Adrenal gland (tissue), 12 donors: Measurements from ENCODE around the gene COL4A5. TPM values are rescaled to one million over a fixed set of nuclear protein-coding genes. Genes with fewer than 3 reads are reported as not detected.

Experiments
- DNase-seq, 7 donors: peaks; one replicate each; pipeline ENCODE4 v3.0.0-alpha.2; 2019 to 2020
- H3K27ac ChIP-seq, 5 donors: fragments of 200-600 bp; sonication (generic) in 4 of 5; 1 replicate in 3 of 5; 2 replicates in 2 of 5; pipeline versions ENCODE4 v1.5.1 to v1.8.0; 2016 to 2020; ENCODE audit warnings: mild to moderate bottlenecking in 1 of 5
- H3K27me3 ChIP-seq: fragments of 200-600 bp; 2 replicates; pipeline ENCODE4 v1.8.0; 2021
- H3K36me3 ChIP-seq, 2 donors: fragments of 200-600 bp; replicated peaks in 1 of 2; 1 replicate in 1 of 2; 2 replicates in 1 of 2; pipeline versions ENCODE4 v1.5.1 to v1.8.0; 2018 to 2022
- H3K4me1 ChIP-seq, 2 donors: fragments of 200-600 bp; replicated peaks in 1 of 2; 1 replicate in 1 of 2; 2 replicates in 1 of 2; pipeline versions ENCODE4 v1.5.1 to v1.8.0; 2018 to 2021
- H3K4me3 ChIP-seq, 4 donors: fragments of 200-600 bp; sonication (generic) in 3 of 4; one replicate each; pipeline ENCODE4 v1.5.1; 2016 to 2018
- H3K9me3 ChIP-seq, 3 donors: fragments of 200-600 bp; sonication (generic) in 1 of 3; replicated peaks in 1 of 3; 1 replicate in 2 of 3; 2 replicates in 1 of 3; pipeline versions ENCODE4 v1.5.1 to v1.8.0; 2016 to 2021
- POLR2A ChIP-seq, 2 donors: fragments of 450-650 bp; IDR thresholded peaks; one replicate each; pipeline ENCODE4 v1.6.1; 2017; ENCODE audit warnings: antibody characterized with exemption in 2 of 2, mild to moderate bottlenecking in 2 of 2, moderate library complexity in 1 of 2
- WGBS, 4 donors: extraction: QIAGEN DNeasy Blood & Tissue Kit in 2 of 4; methylation state at CpG; one replicate each; pipeline versions ENCODE4 v1.1.5 to v1.1.7; 2013 to 2017; 5-methylcytosine and 5-hydroxymethylcytosine counted together
- intact Hi-C, 2 donors: fragments of 100-400 bp; cut with DNase I; formaldehyde crosslinking; loops; one replicate each; pipeline versions ENCODE4 v1.14.1 to v1.15.0; 2022 to 2023
- polyA plus RNA-seq, 3 donors: library from polyadenylated mRNA; stranded (reverse); fragments of 200-250 nt in 2 of 3; fragments of 350-450 nt in 1 of 3; fragmentation: Illumina TruSeq in 1 of 3; extraction: RNeasy Lipid Tissue Mini Kit (QIAGEN cat#74804) in 1 of 3; gene quantifications; one replicate each; pipeline ENCODE4 v1.2.3, GENCODE V29; 2013 to 2014
- total RNA-seq, 9 donors: library from RNA; depleted of rRNA in 4 of 9; stranded (reverse); fragments of >200 nt in 4 of 9; fragments of 120-200 nt in 1 of 9; fragmentation: NEBNext Ultra II Directional in 1 of 9; extraction: Animal tissue kit (Norgen Biotek cat#: 25700) in 1 of 9; gene quantifications; one replicate each; pipeline versions ENCODE4 v1.1.0 to v1.2.4, GENCODE V29; 2013 to 2023
- TF ChIP-seq, protein P1 (sequence below), 6 experiments: fragments of 450-650 bp in 4 of 6; fragments of 200-600 bp in 2 of 6; sonication (generic) in 1 of 6; IDR thresholded peaks; 1 replicate in 5 of 6; 2 replicates in 1 of 6; pipeline versions ENCODE4 v1.5.1 to v1.8.0; 2016 to 2021; ENCODE audit warnings: antibody characterized with exemption in 6 of 6, mild to moderate bottlenecking in 2 of 6, moderate library complexity in 1 of 6
- donor health status: healthy with polysubstance abuse.
- donor health status: Bipolar disorder and iron deficiency.
- donor health status: DM: yes; HTN: yes; CAD: no.
- donor health status: DM: no; HTN: no; CAD: no.
- donor health status: DM: no; HTN: no; CAD: no.
- donor health status: DM: yes; HTN: yes; CAD: no.

The COL4A5 gene
- total and polyA plus RNA-seq, 12 donors = 4.0 to 25.2 (median 12.6) TPM

DNA sequence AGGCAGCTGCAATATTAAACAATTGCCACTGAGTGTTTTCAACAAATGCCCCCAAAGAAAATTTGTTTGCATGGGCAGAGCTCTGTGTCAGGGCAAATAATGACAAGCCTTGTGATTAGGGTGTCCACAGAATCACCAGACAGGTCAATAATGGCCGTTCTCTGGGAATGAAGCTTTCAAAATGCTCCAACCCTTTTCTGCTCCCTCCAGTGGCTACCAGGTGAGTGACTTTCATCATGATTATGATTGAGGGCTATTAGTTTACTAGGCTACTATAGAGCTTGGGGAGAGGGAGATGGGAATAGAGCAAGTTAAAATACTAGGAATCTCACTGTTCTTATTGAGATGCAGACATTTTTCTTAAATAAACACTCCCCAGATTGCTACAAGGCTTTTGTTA lies 273.2 kb downstream of the COL4A5 start:
- no peaks in the 10 kb centered on the region for H3K36me3 ChIP-seq
- intact Hi-C loops = no loop called here
- H3K9me3 ChIP-seq = no peaks in the 10 kb centered on the region
- TF ChIP-seq POLR2A (IDR thresholded peaks at IDR 0.05) = no peak
- TF ChIP-seq, protein P1, sequence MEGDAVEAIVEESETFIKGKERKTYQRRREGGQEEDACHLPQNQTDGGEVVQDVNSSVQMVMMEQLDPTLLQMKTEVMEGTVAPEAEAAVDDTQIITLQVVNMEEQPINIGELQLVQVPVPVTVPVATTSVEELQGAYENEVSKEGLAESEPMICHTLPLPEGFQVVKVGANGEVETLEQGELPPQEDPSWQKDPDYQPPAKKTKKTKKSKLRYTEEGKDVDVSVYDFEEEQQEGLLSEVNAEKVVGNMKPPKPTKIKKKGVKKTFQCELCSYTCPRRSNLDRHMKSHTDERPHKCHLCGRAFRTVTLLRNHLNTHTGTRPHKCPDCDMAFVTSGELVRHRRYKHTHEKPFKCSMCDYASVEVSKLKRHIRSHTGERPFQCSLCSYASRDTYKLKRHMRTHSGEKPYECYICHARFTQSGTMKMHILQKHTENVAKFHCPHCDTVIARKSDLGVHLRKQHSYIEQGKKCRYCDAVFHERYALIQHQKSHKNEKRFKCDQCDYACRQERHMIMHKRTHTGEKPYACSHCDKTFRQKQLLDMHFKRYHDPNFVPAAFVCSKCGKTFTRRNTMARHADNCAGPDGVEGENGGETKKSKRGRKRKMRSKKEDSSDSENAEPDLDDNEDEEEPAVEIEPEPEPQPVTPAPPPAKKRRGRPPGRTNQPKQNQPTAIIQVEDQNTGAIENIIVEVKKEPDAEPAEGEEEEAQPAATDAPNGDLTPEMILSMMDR (IDR thresholded peaks at IDR 0.05) = no peak
- no peak overlapping the region for H3K4me3 ChIP-seq
- H3K4me1 ChIP-seq = no peaks in the 10 kb centered on the region
- 65 to 85% (median 69%) methylated on average over 1 of the region's 1 CpG for WGBS, 4 donors
- DNase-seq = no peak
- no peak overlapping the region for H3K27ac ChIP-seq
- peaks cover 4% of the 10 kb centered on the region for H3K27me3 ChIP-seq

DNA sequence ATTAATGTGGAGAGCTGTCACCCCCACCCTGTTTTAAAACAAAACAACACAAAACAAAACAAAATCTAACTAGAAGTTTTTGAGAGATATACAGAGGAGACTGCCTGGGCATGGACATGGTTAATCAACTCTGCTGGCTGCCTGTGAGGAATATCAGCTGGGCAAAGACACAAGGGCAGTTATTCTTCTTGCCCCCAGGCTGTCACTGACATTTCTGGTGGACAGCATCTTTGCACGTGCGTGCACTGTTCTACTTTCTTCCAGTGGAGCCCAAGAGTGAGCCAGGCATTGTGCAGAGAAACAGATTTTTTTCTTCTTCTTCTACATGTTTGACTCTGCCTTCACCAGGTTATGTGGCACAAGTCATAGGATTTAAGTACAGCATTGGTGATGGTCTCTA lies 282.9 kb downstream of the COL4A5 start:
- no peak overlapping the region for H3K4me3 ChIP-seq
- no peak for DNase-seq
- no peaks in the 10 kb centered on the region for H3K9me3 ChIP-seq
- H3K4me1 ChIP-seq = no peaks in the 10 kb centered on the region
- H3K27me3 ChIP-seq = peaks cover 29% of the 10 kb centered on the region
- no peaks in the 10 kb centered on the region for H3K36me3 ChIP-seq
- 19 to 52% (median 38%) methylated on average over 2 of the region's 2 CpGs for WGBS, 4 donors
- no peak overlapping the region for H3K27ac ChIP-seq
- TF ChIP-seq POLR2A (IDR thresholded peaks at IDR 0.05) = no peak
- intact Hi-C loops = no loop called here

DNA sequence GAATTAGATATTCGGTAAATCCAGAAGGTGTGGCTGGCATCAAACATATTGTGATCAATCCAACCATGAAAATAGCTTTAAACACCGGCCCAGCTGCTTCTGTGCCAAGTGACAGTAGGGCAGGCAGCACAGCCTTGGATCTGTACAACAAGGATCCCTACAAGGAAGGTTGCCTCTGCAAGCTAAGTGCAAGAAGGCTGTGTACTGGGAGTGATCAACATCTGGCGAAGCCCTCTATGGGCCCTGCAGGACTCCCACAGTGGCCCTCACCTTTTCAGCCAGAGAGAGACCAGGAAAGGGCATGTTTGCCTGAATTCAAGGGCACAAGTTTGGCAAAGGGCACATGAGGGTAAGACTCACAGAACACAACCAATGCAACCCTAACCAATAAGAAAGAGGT lies 287.1 kb downstream of the COL4A5 start:
- 66 to 83% (median 76%) methylated on average over 2 to 3 of the region's 3 CpGs for WGBS, 4 donors
- H3K4me3 ChIP-seq = no peak overlapping the region
- no peaks in the 10 kb centered on the region for H3K9me3 ChIP-seq
- DNase-seq = no peak
- no peaks in the 10 kb centered on the region for H3K4me1 ChIP-seq
- no peak overlapping the region for H3K27ac ChIP-seq
- no peak for TF ChIP-seq POLR2A (IDR thresholded peaks at IDR 0.05)
- TF ChIP-seq, protein P1 (IDR thresholded peaks at IDR 0.05) = no peak
- intact Hi-C loops = no loop called here
- H3K27me3 ChIP-seq = peaks cover 50% of the 10 kb centered on the region
- H3K36me3 ChIP-seq = no peaks in the 10 kb centered on the region

DNA sequence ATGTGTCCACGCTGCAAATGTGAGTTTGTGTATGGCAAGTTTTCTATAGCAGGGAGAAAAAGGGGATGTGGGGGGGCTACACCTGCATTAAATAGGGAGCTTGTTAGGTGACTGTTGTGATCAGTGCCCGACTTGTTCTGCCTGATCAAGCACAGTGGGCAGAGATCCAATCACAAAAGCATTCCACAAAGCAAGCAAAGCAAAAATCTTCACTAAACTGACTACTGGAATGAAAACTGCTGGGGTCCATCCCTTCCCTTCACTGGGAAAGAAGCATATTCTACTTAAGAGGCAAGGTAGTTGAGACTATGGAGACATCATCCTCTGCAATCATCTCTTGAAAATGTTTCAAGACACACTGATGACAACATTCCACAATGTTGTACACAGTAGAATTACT lies 291.5 kb downstream of the COL4A5 start:
- no peaks in the 10 kb centered on the region for H3K36me3 ChIP-seq
- H3K4me1 ChIP-seq = no peaks in the 10 kb centered on the region
- intact Hi-C loops = no loop called here
- no peak overlapping the region for H3K4me3 ChIP-seq
- H3K27ac ChIP-seq = no peak overlapping the region
- TF ChIP-seq, protein P1 (IDR thresholded peaks at IDR 0.05) = no peak
- TF ChIP-seq POLR2A (IDR thresholded peaks at IDR 0.05) = no peak
- DNase-seq = no peak
- no peaks in the 10 kb centered on the region for H3K9me3 ChIP-seq
- 8 to 18% (median 14%) methylated on average over 2 of the region's 2 CpGs for WGBS, 4 donors
- H3K27me3 ChIP-seq = peaks cover 68% of the 10 kb centered on the region

DNA sequence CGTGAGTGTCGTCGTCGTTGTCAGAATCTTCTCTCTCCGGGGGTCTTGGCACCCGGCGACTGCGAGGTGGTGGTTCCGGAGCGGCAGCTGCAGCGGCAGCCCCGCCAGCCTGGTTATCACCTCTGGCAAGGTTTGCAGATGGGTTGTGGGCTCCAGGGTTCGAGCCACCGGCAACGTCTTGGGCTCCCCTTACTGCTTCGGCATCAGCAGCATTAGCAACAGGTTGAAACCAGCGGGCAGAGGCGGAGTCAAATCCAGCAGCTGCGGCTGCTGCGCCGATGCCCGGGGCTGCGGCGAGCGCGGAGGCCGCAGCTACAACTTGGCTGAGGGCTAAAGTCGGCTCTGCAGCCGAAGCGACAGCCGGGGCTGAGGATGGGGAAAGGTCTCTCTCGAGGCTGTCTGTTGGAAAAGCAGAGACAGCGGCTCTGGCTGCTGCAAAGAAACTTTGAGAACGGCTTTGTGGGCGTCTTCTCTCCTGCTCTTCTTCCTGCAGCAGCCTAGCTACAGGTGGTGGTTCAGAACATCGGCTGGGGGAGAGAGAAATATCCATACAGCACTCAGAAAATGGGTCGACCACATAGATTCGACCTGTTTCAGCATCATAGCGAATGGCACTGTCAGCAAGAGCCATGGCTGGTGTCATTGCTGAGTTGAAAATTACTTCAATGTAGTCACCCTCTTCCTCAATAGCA lies 293.1 kb downstream of the COL4A5 start:
- DNase-seq = no peak
- no peaks in the 10 kb centered on the region for H3K36me3 ChIP-seq
- intact Hi-C loops = no loop called here
- H3K9me3 ChIP-seq = no peaks in the 10 kb centered on the region
- no peak overlapping the region for H3K27ac ChIP-seq
- no peak overlapping the region for H3K4me3 ChIP-seq
- 5 to 24% (median 16%) methylated on average over 4 to 39 of the region's 39 CpGs for WGBS, 4 donors
- TF ChIP-seq, protein P1 (IDR thresholded peaks at IDR 0.05) = no peak
- no peak for TF ChIP-seq POLR2A (IDR thresholded peaks at IDR 0.05)
- H3K27me3 ChIP-seq = peaks cover 75% of the 10 kb centered on the region
- H3K4me1 ChIP-seq = no peaks in the 10 kb centered on the region
